Omental fat pad (tissue), 4 donors: Measurements from ENCODE around the gene LHFPL3. TPM values are rescaled to one million over a fixed set of nuclear protein-coding genes. Genes with fewer than 3 reads are reported as not detected.

Experiments used
- ATAC-seq: fragments of 150-250 bp; one replicate; pipeline ENCODE4 v1.9.1; 2016; ENCODE audit warnings: mild to moderate bottlenecking, moderate library complexity; ENCODE audit not compliant: low FRiP score
- DNase-seq: peaks from one replicate; pipeline ENCODE4 v3.0.0-alpha.2; 2019; ENCODE audit warnings: low spot score
- CTCF ChIP-seq, 3 donors: fragments of 450-650 bp; IDR thresholded peaks; one replicate each; pipeline ENCODE4 v1.5.1; 2016 to 2017; ENCODE audit warnings: antibody characterized with exemption in 3 of 3, mild to moderate bottlenecking in 3 of 3, moderate library complexity in 2 of 3
- total RNA-seq, 4 donors: library from RNA; depleted of rRNA; stranded (reverse); fragments of >200 nt; gene quantifications; one replicate each; pipeline ENCODE4 v1.1.0, GENCODE V29; 2016

The LHFPL3 gene
- total RNA-seq, 4 donors from 2014 or later, result not detected

- no peak for DNase-seq
- no peak for ATAC-seq
Observed at GRCh38 chr7:104836976-104837375, 508.6 kb downstream of the LHFPL3 start.

GRCh38 chr7:104838537-104839299 is 510.3 kb downstream of the LHFPL3 start:
- DNase-seq (no peak), ATAC-seq (no peak)

More at GRCh38 chr7:104836976-104837375, 508.6 kb downstream of the LHFPL3 start:
- TF ChIP-seq CTCF (IDR thresholded peaks at IDR 0.05), result no peak

GRCh38 chr7:104839842-104840241 is 511.4 kb downstream of the LHFPL3 start:
- DNase-seq, result no peak
- TF ChIP-seq CTCF (IDR thresholded peaks at IDR 0.05), result no peak
- ATAC-seq, result no peak

More at GRCh38 chr7:104838537-104839299, 510.3 kb downstream of the LHFPL3 start:
- TF ChIP-seq CTCF (IDR thresholded peaks at IDR 0.05), result no peak

GRCh38 chr7:104841798-104842197 is 513.4 kb downstream of the LHFPL3 start:
- TF ChIP-seq CTCF (IDR thresholded peaks at IDR 0.05), result no peak
- ATAC-seq (no peak), DNase-seq (no peak)

GRCh38 chr7:104843198-104843597 is 514.8 kb downstream of the LHFPL3 start:
- no peak for TF ChIP-seq CTCF (IDR thresholded peaks at IDR 0.05)
- ATAC-seq, result no peak
- DNase-seq, result no peak

- TF ChIP-seq CTCF (IDR thresholded peaks at IDR 0.05), result no peak
- DNase-seq (no peak), ATAC-seq (no peak)
Observed at GRCh38 chr7:104845557-104845956, 517.2 kb downstream of the LHFPL3 start.

- no peak for TF ChIP-seq CTCF (IDR thresholded peaks at IDR 0.05)
- DNase-seq (no peak), ATAC-seq (no peak)
Observed at GRCh38 chr7:104846731-104847130, 518.3 kb downstream of the LHFPL3 start.
